T-helper 1 cell treated with Interleukin-12 subunit alpha and Interleukin-12 subunit beta and Interleukin-4 antibody, amounts not matched to agents 30 μg/mL and 1 μg/mL, for 36 hours (primary cell): ENCODE results near the gene RRAD.
"Not testable (repeated sequence)": the region's sequence is repeated elsewhere in the genome, so short reads cannot be mapped to it uniquely, and the experiment has no call there.

Experiments used
- H3K27ac Mint-ChIP-seq: one replicate; pipeline ENCODE4 v1.8.0; 2021; ENCODE audit warnings: mild to moderate bottlenecking, mixed read lengths
- H3K27me3 Mint-ChIP-seq: one replicate; pipeline ENCODE4 v1.8.0; 2021; ENCODE audit warnings: low read depth, mixed read lengths
- H3K36me3 Mint-ChIP-seq: one replicate; pipeline ENCODE4 v1.8.0; 2021; ENCODE audit warnings: low read depth, mixed read lengths
- H3K4me1 Mint-ChIP-seq: one replicate; pipeline ENCODE4 v1.8.0; 2021; ENCODE audit warnings: low read depth, mixed read lengths
- H3K4me3 Mint-ChIP-seq: one replicate; pipeline ENCODE4 v1.8.0; 2021; ENCODE audit warnings: mild to moderate bottlenecking, moderate library complexity, mixed read lengths
- H3K9me3 Mint-ChIP-seq: one replicate; pipeline ENCODE4 v1.8.0; 2021; ENCODE audit warnings: mixed read lengths

Gene RRAD

DNA sequence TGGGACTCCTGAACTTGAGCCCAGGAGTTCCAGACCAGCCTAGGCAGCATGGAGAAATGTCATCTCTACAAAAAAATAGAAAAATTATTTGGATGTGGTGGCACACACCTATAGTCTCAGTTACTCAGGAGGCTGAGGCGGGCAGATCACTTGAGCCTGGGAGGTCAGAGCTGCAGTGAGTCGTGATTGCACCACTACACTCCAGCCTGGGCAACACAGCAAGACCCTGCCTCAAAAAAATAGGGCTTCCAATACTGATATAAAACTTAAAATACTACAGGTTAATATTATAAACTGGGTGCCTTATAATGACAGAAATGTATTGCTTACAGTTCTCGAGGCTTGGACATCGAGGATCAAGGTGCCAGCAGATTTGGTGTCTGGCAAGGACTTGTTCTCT, 20.6 kb upstream of the RRAD start:
- Mint-ChIP-seq H3K27me3 (peaks cover 25% of the 10 kb centered on the region), H3K9me3 (no peaks in the 10 kb centered on the region), H3K27ac (no peak overlapping the region), H3K4me3 (no peak overlapping the region), H3K4me1 (peaks cover 16% of the 10 kb centered on the region), H3K36me3 (peaks cover 14% of the 10 kb centered on the region)

DNA sequence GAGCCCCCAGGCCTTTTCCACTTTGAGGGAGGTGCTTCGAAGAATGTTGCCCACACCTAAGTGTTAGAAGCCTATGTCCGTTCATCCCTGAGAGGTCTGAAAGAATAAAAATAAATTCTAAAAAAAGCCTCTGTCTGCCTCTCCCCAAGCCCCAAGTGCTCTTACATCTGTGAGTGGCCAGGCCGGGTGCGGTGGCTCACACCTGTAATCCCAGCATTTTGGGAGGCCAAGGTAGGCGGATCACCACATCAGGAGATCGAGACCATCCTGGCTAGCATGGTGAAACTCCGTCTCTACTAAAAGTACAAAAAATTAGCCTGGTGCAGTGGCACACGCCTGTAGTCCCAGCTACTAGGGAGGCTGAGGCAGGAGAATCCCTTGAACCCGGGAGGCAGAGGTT, 19.6 kb upstream of the RRAD start:
- H3K27ac Mint-ChIP-seq, H3K4me3 Mint-ChIP-seq, H3K9me3 Mint-ChIP-seq: not testable (repeated sequence)
- H3K4me1 Mint-ChIP-seq = peaks cover 12% of the 10 kb centered on the region
- peaks cover 19% of the 10 kb centered on the region for H3K27me3 Mint-ChIP-seq
- peaks cover 14% of the 10 kb centered on the region for H3K36me3 Mint-ChIP-seq

DNA sequence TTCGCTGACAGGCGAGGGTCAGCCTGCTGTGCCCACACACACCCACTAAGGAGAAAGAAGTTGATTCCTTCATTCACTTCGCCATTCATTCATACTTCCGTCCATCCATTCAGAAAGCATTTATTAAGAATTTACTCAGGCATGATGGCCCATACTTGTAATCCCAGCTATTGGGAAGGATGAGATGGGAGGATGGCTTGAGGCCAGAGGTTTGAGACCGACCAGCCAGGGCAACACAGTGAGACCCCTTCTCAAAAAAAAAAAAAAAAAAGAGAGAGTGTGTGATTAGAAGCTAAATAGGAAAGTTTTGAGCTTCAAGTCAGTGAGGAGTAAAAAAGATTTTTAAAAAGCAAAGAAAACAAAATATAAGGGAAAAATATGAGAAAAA, 18.7 kb upstream of the RRAD start:
- Mint-ChIP-seq H3K27ac (no peak overlapping the region), H3K9me3 (no peaks in the 10 kb centered on the region), H3K27me3 (peaks cover 10% of the 10 kb centered on the region), H3K4me3 (no peak overlapping the region), H3K4me1 (peaks cover 12% of the 10 kb centered on the region), H3K36me3 (peaks cover 17% of the 10 kb centered on the region)

DNA sequence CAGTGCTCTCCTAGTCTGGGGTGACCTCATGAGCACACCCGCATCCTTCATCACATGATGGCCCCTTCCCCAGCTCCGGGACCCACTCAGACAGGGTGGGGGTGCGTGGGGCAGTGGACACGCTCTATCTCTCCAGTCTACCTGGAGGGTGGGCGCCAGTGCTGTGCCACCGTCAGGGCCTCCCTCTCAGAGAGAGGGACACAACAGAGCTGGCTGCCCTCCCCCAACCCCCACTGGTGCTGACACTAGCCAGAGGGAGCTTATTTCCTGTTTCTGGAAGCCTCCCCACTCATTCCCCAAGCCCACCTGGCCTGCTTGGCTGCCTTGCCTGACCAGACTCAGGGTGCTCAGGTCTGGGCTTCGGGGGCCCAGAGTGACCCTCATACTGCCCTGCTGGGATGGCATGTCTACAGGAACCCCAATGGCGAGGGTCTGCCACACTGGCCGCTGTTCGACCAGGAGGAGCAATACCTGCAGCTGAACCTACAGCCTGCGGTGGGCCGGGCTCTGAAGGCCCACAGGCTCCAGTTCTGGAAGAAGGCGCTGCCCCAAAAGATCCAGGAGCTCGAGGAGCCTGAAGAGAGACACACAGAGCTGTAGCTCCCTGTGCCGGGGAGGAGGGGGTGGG, 18.2 kb upstream of the RRAD start:
- Mint-ChIP-seq H3K9me3 (no peaks in the 10 kb centered on the region), H3K4me1 (peaks cover 12% of the 10 kb centered on the region), H3K27me3 (peaks cover 6% of the 10 kb centered on the region), H3K4me3 (no peak overlapping the region), H3K27ac (no peak overlapping the region), H3K36me3 (peaks cover 17% of the 10 kb centered on the region)

DNA sequence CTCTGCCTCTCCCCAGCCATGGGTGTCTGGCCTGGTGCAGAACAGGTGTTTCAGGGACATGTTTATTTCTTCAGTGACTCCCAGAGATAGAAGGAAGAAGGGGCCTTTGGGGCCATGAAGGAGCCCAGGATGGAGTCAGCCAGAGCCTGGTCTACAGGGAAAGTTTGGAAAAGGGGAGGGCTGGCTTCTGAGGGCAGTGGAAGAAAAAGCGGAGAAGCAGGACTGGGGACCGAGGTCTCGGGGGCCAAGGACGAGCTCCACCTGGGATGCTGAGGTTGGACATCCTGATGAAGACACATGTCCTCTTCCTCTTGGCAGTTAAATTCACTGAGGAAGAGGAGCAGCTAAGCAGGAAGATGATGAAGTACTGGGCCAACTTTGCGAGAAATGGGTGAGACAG, 17.6 kb upstream of the RRAD start:
- H3K9me3 Mint-ChIP-seq = no peaks in the 10 kb centered on the region
- no peak overlapping the region for H3K27ac Mint-ChIP-seq
- peaks cover 17% of the 10 kb centered on the region for H3K36me3 Mint-ChIP-seq

DNA sequence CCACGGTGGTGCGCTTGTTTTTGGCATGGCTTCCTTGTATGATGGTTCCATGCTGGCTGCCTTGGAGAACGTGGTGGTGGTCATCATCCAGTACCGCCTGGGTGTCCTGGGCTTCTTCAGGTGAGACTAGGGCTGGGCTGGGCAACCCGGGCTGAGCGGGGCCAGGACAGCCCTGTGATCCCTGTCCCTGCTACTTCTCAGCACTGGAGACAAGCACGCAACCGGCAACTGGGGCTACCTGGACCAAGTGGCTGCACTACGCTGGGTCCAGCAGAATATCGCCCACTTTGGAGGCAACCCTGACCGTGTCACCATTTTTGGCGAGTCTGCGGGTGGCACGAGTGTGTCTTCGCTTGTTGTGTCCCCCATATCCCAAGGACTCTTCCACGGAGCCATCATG, 14.9 kb upstream of the RRAD start:
- Mint-ChIP-seq H3K36me3 (peaks cover 23% of the 10 kb centered on the region), H3K4me3 (no peak overlapping the region), H3K9me3 (no peaks in the 10 kb centered on the region), H3K4me1 (peaks cover 16% of the 10 kb centered on the region), H3K27ac (no peak overlapping the region), H3K27me3 (no peaks in the 10 kb centered on the region)

More for the DNA sequence above, 17.6 kb upstream of the RRAD start:
- Mint-ChIP-seq H3K4me3 (no peak overlapping the region), H3K27me3 (peaks cover under 1% of the 10 kb centered on the region), H3K4me1 (peaks cover 8% of the 10 kb centered on the region)

DNA sequence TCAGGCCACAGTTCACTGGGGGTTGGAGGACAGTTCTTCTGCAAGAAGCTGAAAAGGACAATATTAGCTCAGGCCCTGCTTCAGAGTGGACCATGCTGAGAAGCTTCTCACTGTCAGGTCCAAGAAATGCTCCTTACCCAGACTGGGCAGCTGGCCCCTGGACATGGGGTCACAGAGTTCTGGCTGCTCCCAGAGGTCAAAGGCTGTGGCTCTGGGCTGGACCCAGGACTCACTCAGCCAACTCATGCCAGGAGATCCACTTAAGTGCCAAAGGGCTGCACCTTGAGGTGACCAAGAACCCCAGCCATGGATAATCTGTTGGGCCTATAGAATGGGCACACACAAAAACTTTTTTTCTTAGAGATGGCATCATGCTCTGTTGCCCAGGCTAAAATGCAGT, 14.0 kb upstream of the RRAD start:
- Mint-ChIP-seq H3K27me3 (no peaks in the 10 kb centered on the region), H3K9me3 (no peaks in the 10 kb centered on the region), H3K4me1 (peaks cover 19% of the 10 kb centered on the region), H3K4me3 (no peak overlapping the region), H3K27ac (no peak overlapping the region), H3K36me3 (peaks cover 23% of the 10 kb centered on the region)

DNA sequence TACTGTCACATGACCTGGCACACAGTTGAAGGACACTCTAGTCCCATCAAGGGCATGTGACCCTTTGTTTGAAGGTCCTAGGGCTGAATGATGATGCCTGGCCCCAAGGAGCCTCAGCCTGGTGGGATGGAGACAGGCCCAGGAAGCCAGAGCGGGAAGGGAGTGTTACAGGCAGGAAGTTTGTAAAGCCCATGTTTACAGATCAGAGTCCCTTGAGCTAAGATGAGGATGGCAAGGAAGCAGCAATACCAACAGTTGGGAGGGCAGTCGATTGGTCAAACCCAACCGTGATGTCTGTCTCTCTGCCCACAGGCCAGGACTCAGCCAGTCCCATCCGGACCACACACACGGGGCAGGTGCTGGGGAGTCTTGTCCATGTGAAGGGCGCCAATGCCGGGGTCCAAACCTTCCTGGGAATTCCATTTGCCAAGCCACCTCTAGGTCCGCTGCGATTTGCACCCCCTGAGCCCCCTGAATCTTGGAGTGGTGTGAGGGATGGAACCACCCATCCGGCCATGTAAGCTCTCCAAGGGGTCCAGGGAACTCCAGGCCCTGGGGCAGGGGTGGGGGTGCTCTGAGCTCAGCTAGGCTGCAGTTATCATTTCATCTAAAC, 12.5 kb upstream of the RRAD start:
- Mint-ChIP-seq H3K27ac (peak overlapping the region; percentile 46), H3K4me1 (peaks cover 29% of the 10 kb centered on the region), H3K27me3 (no peaks in the 10 kb centered on the region), H3K9me3 (no peaks in the 10 kb centered on the region), H3K36me3 (peaks cover 32% of the 10 kb centered on the region), H3K4me3 (no peak overlapping the region)

DNA sequence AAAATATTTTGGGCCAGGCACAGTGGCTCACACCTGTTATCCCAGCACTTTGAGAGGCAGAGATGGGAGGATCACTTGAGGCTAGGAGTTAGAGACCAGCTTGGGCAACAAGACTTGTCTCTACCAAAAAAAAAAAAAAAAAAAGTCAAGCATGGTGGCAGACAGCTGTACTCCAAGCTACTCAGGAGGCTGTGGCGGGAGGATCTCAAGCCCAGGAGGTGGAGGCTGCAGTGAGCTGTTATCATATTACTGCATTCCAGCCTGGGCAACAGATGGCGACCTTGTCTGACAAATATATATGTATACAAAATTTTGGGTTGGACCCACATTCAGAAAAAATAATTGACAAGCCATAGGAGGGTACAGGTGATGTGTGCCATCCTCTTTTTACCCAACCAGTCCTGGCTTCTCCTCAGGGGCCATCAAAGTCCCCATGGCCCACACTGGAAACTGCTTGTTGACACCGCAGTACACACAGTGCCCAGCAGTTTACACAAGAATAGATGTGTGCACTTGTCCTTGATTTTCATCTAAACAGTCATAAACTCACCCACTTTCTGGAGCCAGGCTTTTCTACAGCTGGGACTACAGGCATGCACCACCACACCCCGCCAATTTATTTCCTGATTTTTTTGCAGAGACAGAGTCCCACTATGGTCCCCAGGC, 11.7 kb upstream of the RRAD start:
- H3K4me3 Mint-ChIP-seq = peak overlapping the region; percentile 63
- H3K9me3 Mint-ChIP-seq = no peaks in the 10 kb centered on the region
- no peaks in the 10 kb centered on the region for H3K27me3 Mint-ChIP-seq
- peak overlapping the region; percentile 74 for H3K27ac Mint-ChIP-seq
- H3K4me1 Mint-ChIP-seq = peaks cover 33% of the 10 kb centered on the region
- H3K36me3 Mint-ChIP-seq = peaks cover 28% of the 10 kb centered on the region

DNA sequence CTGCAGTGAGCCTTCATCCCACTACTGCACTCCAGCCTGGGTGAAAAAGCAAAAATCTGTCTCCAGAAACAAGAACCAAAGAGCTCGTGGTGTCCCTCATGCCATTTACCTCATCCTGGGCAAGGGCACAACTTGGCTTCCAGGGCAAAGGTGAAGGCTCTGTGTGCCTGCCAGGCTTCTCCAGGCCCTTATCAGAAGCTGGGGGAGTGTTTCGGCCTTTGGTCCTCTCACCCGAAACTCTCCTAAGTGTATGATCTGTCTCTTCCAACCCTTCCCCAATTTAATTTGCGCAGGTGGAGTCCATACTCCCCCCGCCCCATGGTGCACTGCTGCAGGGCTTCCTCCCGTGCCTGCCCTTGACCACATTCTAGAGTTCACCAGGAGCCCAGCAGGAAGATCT, 11.1 kb upstream of the RRAD start:
- Mint-ChIP-seq H3K4me3 (peak overlapping the region; percentile 63), H3K27ac (peak overlapping the region; percentile 74), H3K36me3 (peaks cover 28% of the 10 kb centered on the region), H3K27me3 (no peaks in the 10 kb centered on the region), H3K9me3 (no peaks in the 10 kb centered on the region), H3K4me1 (peaks cover 35% of the 10 kb centered on the region)

DNA sequence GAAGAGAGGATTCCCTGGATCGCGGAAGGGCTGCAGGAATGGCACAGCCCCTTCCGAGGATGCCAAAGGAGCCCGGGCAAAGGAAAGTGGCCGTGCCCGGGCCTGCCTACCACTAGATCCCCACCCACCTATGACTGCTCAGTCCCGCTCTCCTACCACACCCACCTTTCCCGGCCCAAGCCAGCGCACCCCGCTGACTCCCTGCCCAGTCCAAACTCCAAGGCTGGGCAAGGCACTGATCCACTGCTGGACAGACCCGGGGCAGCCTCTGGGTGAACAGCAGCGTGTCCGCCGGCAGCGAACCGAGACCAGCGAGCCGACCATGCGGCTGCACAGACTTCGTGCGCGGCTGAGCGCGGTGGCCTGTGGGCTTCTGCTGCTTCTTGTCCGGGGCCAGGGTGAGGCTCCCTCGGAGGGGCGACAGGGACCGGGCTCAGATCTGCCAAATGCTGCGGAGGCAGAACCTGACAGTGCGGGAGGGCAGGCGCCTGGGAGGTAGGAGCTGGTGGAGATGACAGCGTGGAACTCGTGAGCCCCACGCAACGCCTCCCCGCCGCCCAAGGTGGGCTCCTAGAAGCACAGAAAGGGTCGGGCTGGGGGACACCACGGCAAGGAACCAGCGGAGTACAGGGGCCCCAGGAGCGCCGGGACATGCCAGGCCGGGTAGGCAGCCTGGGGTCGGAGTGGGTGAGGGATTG, 10.1 kb upstream of the RRAD start, which contains the start of gene CES2:
Gene CES2 (plus strand): TSS at position 203 of the 698 bp plus-strand sequence. CDS start 120 bp downstream, at position 323.
- H3K27ac Mint-ChIP-seq = peak within 1 kb of the TSS; percentile 96
- no peaks in the 10 kb centered on the region for H3K9me3 Mint-ChIP-seq
- peaks cover 35% of the 10 kb centered on the region for H3K4me1 Mint-ChIP-seq
- H3K27me3 Mint-ChIP-seq = no peaks in the 10 kb centered on the region
- peaks cover 28% of the 10 kb centered on the region for H3K36me3 Mint-ChIP-seq
- H3K4me3 Mint-ChIP-seq = peak within 1 kb of the TSS; percentile 97

DNA sequence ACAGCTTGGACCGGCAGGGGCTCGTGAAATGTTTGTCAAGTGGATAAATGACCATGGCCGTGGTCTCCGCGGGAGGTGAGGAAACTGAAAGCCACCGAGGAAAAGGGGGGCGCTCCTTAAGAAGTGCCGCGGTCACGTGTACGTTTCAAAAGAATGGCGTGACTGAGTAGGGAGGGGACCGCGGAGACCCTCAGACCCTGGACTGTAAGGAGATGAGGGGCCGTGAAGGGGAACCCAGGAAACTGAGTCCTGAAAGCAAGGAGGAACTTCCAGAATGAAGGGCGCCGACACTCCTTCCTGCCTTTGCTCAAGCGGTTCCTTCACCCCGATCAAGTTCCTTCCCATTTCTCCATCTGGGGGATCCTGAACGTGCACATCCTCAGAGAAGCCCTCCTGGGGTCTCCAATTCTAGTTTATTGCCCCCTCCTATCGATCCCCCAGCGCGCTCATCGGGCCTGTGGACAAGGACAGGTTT, 9.5 kb upstream of the RRAD start:
- not testable (repeated sequence) for H3K9me3 Mint-ChIP-seq
- H3K27ac Mint-ChIP-seq = peak overlapping the region; percentile 96
- peaks cover 35% of the 10 kb centered on the region for H3K4me1 Mint-ChIP-seq

DNA sequence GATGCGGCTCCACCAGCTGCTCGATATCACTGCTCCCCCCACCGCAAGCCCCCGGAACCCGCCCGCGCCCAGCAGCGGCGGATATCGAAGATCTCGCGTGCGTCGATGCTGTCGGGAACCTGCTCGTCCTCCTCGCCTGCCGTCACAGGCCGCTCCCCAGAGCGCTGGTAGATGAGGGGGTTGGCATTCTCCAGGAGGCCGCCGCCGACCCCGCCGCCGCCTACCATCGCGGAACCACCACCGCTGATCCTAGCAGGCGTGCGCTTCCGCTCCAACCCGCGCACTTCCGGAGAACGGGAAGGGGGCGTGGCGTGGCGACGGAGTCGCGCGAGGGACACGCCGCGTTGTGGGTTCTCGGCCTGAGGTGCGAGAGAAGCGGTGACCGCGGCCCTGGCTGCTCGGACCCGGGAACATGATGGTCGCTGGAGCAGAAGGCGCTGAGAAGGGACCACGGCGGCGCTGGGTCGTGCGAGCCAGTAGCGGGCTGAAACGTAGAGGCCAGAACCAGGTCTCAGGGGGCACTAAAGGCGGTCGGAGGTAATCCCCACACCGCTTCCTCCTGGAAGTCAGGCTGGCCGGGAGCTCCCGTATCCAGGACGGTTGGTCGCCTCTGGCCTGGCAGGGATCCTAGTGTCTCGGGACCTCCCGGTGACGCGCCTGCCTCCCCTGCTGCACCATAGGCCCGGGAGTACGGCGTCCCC, 9.0 kb upstream of the RRAD start, which contains the start of gene CIAO2B:
Gene CIAO2B (minus strand): TSS at position 265 of the 701 bp plus-strand sequence. CDS start 38 bp downstream, at position 227.
- Mint-ChIP-seq H3K36me3 (peaks cover 24% of the 10 kb centered on the region), H3K27me3 (no peaks in the 10 kb centered on the region), H3K27ac (peak within 1 kb of the TSS; percentile 96), H3K4me1 (peaks cover 35% of the 10 kb centered on the region), H3K4me3 (peak within 1 kb of the TSS; percentile 97), H3K9me3 (no peaks in the 10 kb centered on the region)

More for the DNA sequence above, 9.5 kb upstream of the RRAD start:
- peak overlapping the region; percentile 97 for H3K4me3 Mint-ChIP-seq
- not testable (repeated sequence) for H3K27me3 Mint-ChIP-seq
- peaks cover 27% of the 10 kb centered on the region for H3K36me3 Mint-ChIP-seq

DNA sequence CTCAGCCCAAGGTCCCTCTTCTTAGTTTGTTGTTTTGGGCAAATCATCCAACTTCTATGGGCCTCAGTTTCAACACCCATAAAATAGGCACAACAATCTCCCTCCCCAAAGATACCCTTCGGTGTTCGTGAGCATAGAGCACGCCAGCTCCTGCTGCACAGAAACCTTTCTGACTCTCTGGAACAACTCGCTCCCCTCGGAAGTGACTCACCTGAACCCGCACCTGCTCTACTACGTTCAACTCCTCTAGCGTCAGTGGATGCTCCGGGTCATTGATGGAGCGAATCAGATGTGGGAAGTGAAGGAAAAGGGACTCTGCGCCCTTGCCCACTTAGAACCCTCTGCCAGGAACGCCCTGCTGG, 8.4 kb upstream of the RRAD start:
- Mint-ChIP-seq H3K4me1 (peaks cover 35% of the 10 kb centered on the region), H3K4me3 (peak overlapping the region; percentile 97), H3K27ac (peak overlapping the region; percentile 96), H3K27me3 (no peaks in the 10 kb centered on the region), H3K9me3 (no peaks in the 10 kb centered on the region), H3K36me3 (peaks cover 24% of the 10 kb centered on the region)
